Psoas muscle (tissue), 8 donors: ENCODE results near the gene ATP6V0E1. TPM values are rescaled to one million over a fixed set of nuclear protein-coding genes. Genes with fewer than 3 reads are reported as not detected.
"Not testable (repeated sequence)": the region's sequence is repeated elsewhere in the genome, so short reads cannot be mapped to it uniquely, and the experiment has no call there.

Source experiments
- ATAC-seq, 4 donors: fragments of 200-7000 bp; cut with Tn5 transposase; one replicate each; pipeline ENCODE4 v1.9.1; 2020; ENCODE audit warnings: moderate library complexity in 3 of 4, mild to moderate bottlenecking in 2 of 4
- DNase-seq, 2 donors: peaks; one replicate each; pipeline ENCODE4 v3.0.0-alpha.2; 2020
- H3K27ac ChIP-seq: fragments of 200-600 bp; one replicate; pipeline ENCODE4 v1.8.0; 2022
- H3K27me3 ChIP-seq, 3 donors: fragments of 200-600 bp in 1 of 3; one replicate each; pipeline versions ENCODE4 v1.6.1 to v1.8.0; 2013 to 2022; ENCODE audit warnings: low read length in 2 of 3, mild to moderate bottlenecking in 2 of 3, moderate library complexity in 1 of 3; ENCODE audit not compliant: insufficient read depth in 3 of 3
- H3K36me3 ChIP-seq, 2 donors: fragments of 200-600 bp in 1 of 2; one replicate each; pipeline versions ENCODE4 v1.6.1 to v1.8.0; 2013 to 2022; ENCODE audit warnings: low read depth in 1 of 2, mild to moderate bottlenecking in 1 of 2, moderate library complexity in 1 of 2; ENCODE audit not compliant: insufficient read depth in 1 of 2
- H3K4me1 ChIP-seq: fragments of 200-600 bp; one replicate; pipeline ENCODE4 v1.8.0; 2022
- H3K4me3 ChIP-seq: fragments of 200-600 bp; one replicate; pipeline ENCODE4 v1.8.0; 2022; ENCODE audit warnings: mild to moderate bottlenecking
- H3K9me3 ChIP-seq: fragments of 200-600 bp; one replicate; pipeline ENCODE4 v1.8.0; 2022
- CTCF ChIP-seq: fragments of 200-600 bp; IDR thresholded peaks from one replicate; pipeline ENCODE4 v1.8.0; 2022; ENCODE audit warnings: antibody characterized with exemption
- WGBS, 3 donors: extraction: QIAGEN DNeasy Blood & Tissue Kit; methylation state at CpG; one replicate each; pipeline versions ENCODE4 v1.1.6 to v1.1.7; 2013; 5-methylcytosine and 5-hydroxymethylcytosine counted together
- intact Hi-C, 2 donors: fragments of 100-400 bp; cut with DNase I; formaldehyde crosslinking; loops; one replicate each; pipeline versions ENCODE4 v1.11.0 to v1.14.2; 2022
- polyA plus RNA-seq, 3 donors: library from polyadenylated mRNA; stranded (reverse); fragments of 200-250 nt; gene quantifications; one replicate each; pipeline ENCODE4 v1.2.3, GENCODE V29; 2013
- total RNA-seq, 4 donors: library from RNA; stranded (reverse); fragmentation: NEBNext Ultra II Directional in 2 of 4; extraction: Animal tissue kit (Norgen Biotek cat#: 25700) in 2 of 4; gene quantifications; one replicate each; pipeline versions ENCODE4 v1.2.1 to v1.2.4, GENCODE V29; 2021 to 2023
- donor health status: healthy with polysubstance abuse.
- donor health status: DM: no; HTN: no; CAD: no; lungs with moderate emphysema.
- donor health status: Bipolar disorder and iron deficiency.
- donor health status: healthy.
- donor health status: DM: yes; HTN: yes; CAD: no.
- donor health status: DM: no; HTN: no; CAD: no.
- donor health status: DM: no; HTN: no; CAD: no.
- donor health status: DM: yes; HTN: yes; CAD: no.

ATP6V0E1 gene
- total and polyA plus RNA-seq, 7 donors = 97.8 to 319 (median 163) TPM

DNA sequence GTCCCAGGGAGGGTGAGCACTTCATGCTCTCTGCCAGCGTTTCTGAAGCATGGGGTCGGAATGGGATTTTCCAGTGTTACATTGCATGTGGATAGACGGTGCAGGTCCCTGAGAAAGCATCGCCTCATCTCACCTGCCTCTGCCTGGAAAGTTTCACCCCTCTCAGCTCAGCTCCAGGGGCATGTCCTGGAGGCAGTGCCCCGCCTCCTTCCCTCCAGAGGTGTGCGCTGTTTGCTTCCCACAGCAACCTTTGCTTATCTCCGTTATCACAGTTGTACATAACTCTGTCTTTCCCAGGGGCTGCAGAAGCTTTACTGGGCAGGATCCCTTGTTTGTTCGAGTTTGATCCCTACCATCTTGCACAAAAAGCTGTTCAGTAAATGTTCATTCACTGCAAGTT lies 61.9 kb downstream of the ATP6V0E1 start:
- DNase-seq (no peak), ATAC-seq (no peak)
- Histone ChIP-seq H3K4me3 (no peak overlapping the region), H3K36me3 (no peaks in the 10 kb centered on the region), H3K4me1 (no peaks in the 10 kb centered on the region), H3K27me3 (no peaks in the 10 kb centered on the region), H3K27ac (no peak overlapping the region), H3K9me3 (no peaks in the 10 kb centered on the region)
- intact Hi-C loops = no loop called here
- WGBS, 3 donors = 41 to 53% (median 51%) methylated on average over 8 of the region's 8 CpGs
- TF ChIP-seq CTCF = no peak

- H3K36me3 ChIP-seq, H3K27ac ChIP-seq, DNase-seq, ATAC-seq, H3K9me3 ChIP-seq, intact Hi-C loops, H3K4me1 ChIP-seq, H3K27me3 ChIP-seq, H3K4me3 ChIP-seq: not testable (repeated sequence)
- WGBS, 3 donors = 66 to 78% (median 68%) methylated on average over 12 of the region's 12 CpGs
Observed at GRCh38 chr5:173047096-173047837, 63.7 kb downstream of the ATP6V0E1 start.

GRCh38 chr5:173047838-173048105 lies 64.2 kb downstream of the ATP6V0E1 start:
- H3K4me1 ChIP-seq = no peaks in the 10 kb centered on the region
- ATAC-seq (no peak), DNase-seq (no peak)
- H3K36me3 ChIP-seq = no peaks in the 10 kb centered on the region
- H3K27ac ChIP-seq = no peak overlapping the region
- H3K9me3 ChIP-seq = no peaks in the 10 kb centered on the region
- H3K27me3 ChIP-seq = peaks cover 0 to 3% (median 0%) of the 10 kb centered on the region in 3 donors
- TF ChIP-seq CTCF = no peak
- H3K4me3 ChIP-seq = no peak overlapping the region
- intact Hi-C loops = no loop called here
- 49 to 60% (median 58%) methylated on average over 6 of the region's 6 CpGs for WGBS, 3 donors

DNA sequence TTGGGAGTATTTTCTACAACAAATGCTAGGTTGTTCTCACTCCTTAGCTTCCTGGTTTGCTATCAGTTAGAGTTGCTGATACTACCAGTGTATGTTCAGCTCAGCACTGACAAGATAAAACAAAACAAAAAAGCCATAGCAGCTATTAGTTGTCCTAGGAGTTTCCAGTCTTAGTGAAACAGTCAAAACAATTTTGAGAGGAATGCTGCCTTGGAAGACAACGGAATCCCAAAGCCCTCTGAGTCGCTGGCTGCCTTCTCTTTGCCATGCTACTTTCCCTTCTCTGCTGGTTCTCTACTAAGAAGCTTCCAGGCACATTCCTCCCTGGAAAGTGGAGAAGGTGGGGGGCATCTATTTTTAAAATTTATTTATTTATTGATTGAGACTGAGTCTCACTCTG lies 67.2 kb downstream of the ATP6V0E1 start:
- WGBS, 3 donors = 73 to 79% (median 76%) methylated on average over 2 of the region's 2 CpGs
- ATAC-seq = no peak
- TF ChIP-seq CTCF = no peak
- Histone ChIP-seq H3K9me3 (no peaks in the 10 kb centered on the region), H3K27ac (no peak overlapping the region), H3K4me1 (peaks cover 6% of the 10 kb centered on the region), H3K4me3 (no peak overlapping the region), H3K36me3 (no peaks in the 10 kb centered on the region), H3K27me3 (peaks cover 0 to 3% (median 0%) of the 10 kb centered on the region in 3 donors)
- intact Hi-C loops = loop anchor here (10.0 kb wide), 2 partner anchors 66 to 94 kb away; partner anchors contain the start of genes ATP6V0E1 (in 1 of the 2) and BNIP1 (in 1 of the 2)
- no peak for DNase-seq

DNA sequence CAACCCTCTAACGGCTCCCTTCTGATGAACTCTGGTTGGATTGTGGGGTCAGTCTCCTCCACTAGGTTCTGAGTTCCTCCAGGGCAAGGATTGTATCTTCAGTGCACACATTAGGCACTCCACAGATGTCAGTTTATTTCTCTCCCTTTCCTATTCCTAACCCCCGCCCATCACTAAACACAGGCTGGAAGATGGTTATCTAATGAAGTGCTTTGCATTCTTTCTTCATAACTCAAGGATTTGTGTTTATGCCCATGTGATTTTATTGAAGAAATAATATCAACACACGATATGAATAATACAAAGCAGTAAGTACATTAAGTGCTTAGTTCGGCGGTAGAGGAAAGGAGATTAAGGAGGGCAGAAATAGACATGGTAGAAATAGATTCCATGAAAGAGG lies 68.2 kb downstream of the ATP6V0E1 start:
- WGBS, 3 donors = 76 to 83% (median 81%) methylated on average over 5 of the region's 5 CpGs
- DNase-seq = no peak
- TF ChIP-seq CTCF = no peak
- peaks cover 0 to 3% (median 0%) of the 10 kb centered on the region in 3 donors for H3K27me3 ChIP-seq
- H3K4me1 ChIP-seq = peaks cover 6% of the 10 kb centered on the region
- no peaks in the 10 kb centered on the region for H3K9me3 ChIP-seq
- no peaks in the 10 kb centered on the region for H3K36me3 ChIP-seq
- ATAC-seq = no peak
- no peak overlapping the region for H3K27ac ChIP-seq
- intact Hi-C loops = loop anchor here (10.0 kb wide), 2 partner anchors 67 to 93 kb away; partner anchors contain the start of genes ATP6V0E1 (in 1 of the 2) and BNIP1 (in 1 of the 2)
- no peak overlapping the region for H3K4me3 ChIP-seq
